22Rv1 (cell line): ENCODE data around the gene NMT1.

Experiments
- H3K27ac ChIP-seq: fragments of 450-650 bp; 2 replicates; pipeline ENCODE4 v1.5.1; 2017
- ZFX ChIP-seq: fragments of 450-650 bp; IDR thresholded peaks from 2 replicates; pipeline ENCODE4 v1.6.1; 2017; ENCODE audit warnings: antibody characterized with exemption, borderline replicate concordance
- TF ChIP-seq, protein P1 (sequence below): fragments of 450-650 bp; IDR thresholded peaks from 2 replicates; pipeline ENCODE4 v1.5.1; 2017; ENCODE audit warnings: mild to moderate bottlenecking

NMT1 gene

DNA sequence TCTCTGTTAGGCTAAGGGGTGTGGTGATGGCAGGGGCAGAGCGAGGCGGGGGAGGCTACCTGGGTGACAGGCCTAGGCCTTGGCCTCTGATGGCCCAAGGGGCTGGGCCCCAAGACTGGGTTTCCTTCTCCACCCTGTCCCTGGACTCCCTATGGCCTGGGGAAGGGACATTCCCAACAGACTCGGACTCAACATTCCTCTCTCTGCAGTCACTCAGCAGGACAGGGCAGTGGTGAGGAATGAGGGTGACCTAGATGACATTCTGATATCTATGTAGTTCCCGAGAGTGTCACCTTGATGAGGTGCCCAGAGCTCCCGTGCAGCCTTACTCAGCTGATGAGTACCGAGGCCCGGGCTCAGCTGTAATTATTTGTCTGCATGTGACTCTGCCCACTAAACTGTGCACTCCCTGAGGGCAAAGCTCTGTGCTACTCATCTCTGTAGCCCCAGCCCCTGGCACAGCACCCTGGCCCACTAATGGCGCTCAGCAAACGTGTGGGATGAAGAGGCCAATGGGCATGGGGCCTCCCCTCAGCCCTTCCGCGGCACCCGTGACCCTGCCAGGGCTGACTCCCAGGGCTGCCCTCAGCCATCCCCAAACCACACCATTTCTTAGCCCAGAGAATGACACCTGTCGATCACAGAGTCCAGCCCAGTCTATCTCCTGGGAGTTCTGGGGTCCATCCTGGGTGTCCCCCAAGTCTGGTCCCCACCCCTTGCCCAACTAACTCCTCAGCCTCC is 69.0 kb downstream of the NMT1 start:
- TF ChIP-seq ZFX = no peak
- TF ChIP-seq, protein P1, sequence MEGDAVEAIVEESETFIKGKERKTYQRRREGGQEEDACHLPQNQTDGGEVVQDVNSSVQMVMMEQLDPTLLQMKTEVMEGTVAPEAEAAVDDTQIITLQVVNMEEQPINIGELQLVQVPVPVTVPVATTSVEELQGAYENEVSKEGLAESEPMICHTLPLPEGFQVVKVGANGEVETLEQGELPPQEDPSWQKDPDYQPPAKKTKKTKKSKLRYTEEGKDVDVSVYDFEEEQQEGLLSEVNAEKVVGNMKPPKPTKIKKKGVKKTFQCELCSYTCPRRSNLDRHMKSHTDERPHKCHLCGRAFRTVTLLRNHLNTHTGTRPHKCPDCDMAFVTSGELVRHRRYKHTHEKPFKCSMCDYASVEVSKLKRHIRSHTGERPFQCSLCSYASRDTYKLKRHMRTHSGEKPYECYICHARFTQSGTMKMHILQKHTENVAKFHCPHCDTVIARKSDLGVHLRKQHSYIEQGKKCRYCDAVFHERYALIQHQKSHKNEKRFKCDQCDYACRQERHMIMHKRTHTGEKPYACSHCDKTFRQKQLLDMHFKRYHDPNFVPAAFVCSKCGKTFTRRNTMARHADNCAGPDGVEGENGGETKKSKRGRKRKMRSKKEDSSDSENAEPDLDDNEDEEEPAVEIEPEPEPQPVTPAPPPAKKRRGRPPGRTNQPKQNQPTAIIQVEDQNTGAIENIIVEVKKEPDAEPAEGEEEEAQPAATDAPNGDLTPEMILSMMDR = no peak
- no peak overlapping the region for H3K27ac ChIP-seq

DNA sequence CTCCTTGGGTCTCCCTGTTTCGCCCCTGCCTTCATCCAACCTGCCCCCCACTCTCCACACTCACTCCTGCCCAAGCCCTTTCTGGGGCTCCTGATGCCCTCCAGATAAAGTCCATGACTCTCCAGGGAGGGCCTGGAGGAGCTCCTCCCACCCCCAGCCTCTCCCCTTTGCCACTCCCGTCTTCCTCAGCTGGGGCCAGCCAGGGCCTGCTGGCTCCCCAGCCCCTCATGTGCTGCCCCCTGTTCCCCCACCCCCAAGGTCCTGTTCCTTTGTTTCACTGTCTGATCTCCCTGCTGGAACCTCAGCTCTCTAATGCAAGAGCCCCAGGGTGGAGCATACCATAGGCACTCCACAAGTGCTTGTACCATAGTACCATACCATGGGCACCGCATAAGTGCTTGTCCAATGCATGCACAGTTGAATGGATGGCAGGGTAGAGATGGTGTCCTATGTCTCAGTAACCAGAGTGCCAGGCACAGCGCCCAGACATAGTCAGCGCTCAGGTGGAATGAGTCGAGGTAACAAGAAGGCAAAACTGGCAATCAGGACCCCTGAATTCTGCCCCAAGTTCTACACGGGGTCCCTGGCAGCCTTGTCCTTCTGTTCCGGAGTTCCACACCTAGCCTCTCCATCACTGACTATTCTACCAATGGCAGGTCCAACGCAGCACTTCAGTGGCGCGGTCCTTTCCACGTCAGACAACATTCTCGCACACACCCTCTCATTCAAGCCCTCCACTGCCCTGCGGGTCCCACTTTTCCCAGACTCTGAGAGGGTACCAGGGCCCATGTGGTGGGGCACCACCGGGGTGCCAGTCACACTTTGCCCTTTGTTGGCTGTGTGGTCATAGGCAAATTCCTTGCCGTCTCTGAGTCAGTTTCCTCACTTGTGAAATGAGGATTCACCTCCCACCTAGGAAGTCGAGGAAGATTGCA is 69.8 kb downstream of the NMT1 start:
- TF ChIP-seq, protein P1 = no peak
- H3K27ac ChIP-seq = no peak overlapping the region

DNA sequence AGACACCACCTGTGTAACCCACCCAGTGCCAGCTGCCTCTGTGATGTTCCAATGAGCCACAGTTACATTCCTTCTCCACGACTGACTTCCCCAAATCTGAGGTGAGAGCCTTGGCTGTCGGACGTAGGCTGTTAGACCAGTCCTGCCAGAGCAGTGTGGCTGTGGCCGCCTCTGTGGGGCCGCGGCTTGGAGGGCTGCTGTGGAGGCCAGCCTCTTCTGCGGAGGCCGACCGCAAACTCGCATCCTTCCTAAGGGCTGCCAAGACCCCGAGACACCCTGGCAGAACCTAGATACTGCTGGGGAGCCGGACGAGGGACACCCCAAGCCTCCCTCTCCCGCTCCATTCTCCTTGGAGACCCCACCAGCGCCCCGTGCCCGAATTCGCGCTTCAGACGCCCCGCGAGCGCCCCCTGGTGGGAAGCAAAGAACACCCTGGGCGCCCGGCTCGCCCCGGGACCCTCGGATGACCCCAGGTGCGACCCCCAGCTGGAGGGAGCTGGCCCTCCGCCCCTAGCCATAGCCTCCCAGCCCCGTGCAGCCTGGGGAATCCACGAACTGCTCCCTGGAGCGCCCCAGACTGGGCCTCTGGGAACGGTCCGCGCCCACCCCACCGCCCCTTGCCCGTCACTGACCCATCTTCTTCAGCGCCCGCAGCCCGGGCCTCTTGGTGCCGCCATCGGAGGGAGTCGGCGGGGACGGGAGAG is 70.7 kb downstream of the NMT1 start:
- no peak for TF ChIP-seq ZFX
- TF ChIP-seq, protein P1 = peak; percentile 87
- H3K27ac ChIP-seq = peak overlapping the region; percentile 56

DNA sequence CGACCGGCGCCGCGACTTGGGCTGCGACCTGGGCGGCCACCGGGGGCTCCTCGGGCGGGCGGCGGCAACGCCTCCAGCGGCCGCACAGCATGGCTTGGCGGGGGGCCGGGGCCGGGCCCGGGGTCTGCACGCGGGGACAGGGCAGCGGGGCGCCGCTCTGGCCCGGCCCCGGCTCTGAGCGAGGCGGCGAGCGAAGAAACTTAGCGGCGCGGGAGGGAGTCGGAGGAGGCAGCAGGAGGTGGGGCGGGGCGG is 71.1 kb downstream of the NMT1 start, which contains the start of gene PLCD3:
PLCD3 (minus strand) TSS at position 196 of the 252 bp plus-strand sequence; CDS start at position 91, 105 bp downstream.
- no peak for TF ChIP-seq ZFX
- TF ChIP-seq, protein P1 = no peak

DNA sequence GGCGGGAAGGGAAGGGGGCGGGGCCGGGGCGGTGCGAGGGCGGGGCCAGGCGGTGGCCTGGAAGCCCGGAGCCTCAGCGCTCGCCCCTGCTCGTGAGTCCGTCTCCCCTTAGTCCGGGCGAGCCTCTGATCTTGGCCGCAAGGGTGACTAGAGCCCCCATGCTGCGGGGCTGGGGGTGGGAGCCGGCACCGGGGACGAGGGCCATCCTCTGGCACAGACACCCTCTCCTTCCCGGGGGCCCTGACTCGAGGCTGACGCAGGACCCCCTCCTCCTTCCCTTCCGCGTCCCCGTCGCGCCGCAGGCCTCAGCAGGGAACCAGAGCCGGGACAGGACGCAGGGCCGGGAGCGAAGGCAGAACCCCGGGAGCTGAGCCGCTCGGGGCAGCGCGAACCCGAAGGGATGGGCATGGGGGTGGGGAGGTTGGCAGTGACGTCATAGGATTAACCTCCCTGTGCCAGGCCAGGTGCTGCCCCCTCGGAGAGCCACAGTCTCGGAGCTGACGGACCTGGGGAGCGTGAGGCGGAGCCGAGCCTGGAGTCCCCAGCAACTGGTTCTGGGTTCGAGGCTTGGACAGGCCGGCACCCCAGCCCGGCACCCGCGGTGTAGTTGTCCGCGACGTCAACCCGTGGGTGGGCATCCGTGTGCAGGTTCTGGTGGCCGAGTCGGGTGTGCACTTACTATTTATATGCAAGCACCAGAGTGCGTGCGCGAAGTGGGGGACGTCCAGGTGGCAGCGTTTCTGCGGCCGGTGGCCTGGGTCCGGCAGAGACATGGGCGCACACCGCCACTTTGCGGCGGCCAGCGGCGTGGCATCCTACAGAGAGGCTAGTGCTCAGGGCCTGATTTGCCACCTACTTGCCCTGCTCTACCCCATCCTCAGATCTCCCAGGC is 71.7 kb downstream of the NMT1 start:
- peak overlapping the region; percentile 56 for H3K27ac ChIP-seq

More for the DNA sequence above, 71.1 kb downstream of the NMT1 start, which contains the start of gene PLCD3:
- peak within 1 kb of the TSS; percentile 56 for H3K27ac ChIP-seq

More for the DNA sequence above, 71.7 kb downstream of the NMT1 start:
- TF ChIP-seq, protein P1 = peak; percentile 83
- no peak for TF ChIP-seq ZFX
